ENCODE results near the gene LRRC27.

DNA sequence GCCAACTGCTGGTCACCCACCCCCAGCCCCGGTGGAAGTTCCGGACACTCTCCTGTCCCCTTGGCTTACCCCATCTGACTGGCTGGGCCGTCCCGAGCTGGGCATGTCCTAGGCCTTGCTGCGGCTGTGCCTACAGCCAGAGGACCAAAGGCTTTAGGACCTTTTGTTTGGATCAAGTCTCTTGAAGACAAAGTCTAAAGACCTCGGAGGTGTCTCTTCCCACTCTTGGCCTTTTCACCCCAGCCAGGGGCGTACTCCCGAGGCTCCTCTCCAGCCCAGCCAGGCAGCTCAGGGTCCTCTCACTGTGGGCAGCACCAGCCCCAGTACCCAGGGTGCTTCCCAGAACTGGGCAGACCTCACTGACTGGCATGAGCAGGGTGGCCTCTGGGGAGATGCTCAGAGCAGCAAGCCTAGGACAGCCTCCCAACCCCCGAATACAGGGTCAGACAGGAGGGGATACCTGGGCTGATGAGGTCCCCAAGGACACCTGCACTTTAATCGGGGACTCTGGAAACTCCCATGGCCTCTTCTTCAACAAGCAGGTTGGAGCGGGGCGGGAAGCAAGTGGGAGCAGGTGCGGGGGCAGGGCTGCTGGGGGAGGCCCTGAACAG, 62.3 kb downstream of the LRRC27 start:
- TF ChIP-seq, protein P1, sequence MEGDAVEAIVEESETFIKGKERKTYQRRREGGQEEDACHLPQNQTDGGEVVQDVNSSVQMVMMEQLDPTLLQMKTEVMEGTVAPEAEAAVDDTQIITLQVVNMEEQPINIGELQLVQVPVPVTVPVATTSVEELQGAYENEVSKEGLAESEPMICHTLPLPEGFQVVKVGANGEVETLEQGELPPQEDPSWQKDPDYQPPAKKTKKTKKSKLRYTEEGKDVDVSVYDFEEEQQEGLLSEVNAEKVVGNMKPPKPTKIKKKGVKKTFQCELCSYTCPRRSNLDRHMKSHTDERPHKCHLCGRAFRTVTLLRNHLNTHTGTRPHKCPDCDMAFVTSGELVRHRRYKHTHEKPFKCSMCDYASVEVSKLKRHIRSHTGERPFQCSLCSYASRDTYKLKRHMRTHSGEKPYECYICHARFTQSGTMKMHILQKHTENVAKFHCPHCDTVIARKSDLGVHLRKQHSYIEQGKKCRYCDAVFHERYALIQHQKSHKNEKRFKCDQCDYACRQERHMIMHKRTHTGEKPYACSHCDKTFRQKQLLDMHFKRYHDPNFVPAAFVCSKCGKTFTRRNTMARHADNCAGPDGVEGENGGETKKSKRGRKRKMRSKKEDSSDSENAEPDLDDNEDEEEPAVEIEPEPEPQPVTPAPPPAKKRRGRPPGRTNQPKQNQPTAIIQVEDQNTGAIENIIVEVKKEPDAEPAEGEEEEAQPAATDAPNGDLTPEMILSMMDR (conservative IDR thresholded peaks at IDR 0.05; ENCODE audit: low read length) = no peak
- no peak for TF ChIP-seq EZH2phosphoT487 (IDR thresholded peaks at IDR 0.05; ENCODE audit: borderline replicate concordance, low read depth, low read length)
